Measurements from ENCODE around the gene CD1C. TPM values are rescaled to one million over a fixed set of nuclear protein-coding genes. Genes with fewer than 3 reads are reported as not detected.

Gene CD1C
- total and polyA plus RNA-seq, 10 of the 15 experiments (the other 5 are each of a cell fraction or from before 2014, with no cell fraction given) = 0.82 to 19.0 (median 9.2) TPM

GRCh38 chr1:158272681-158273080 lies 17.0 kb upstream of the CD1C start:
- Histone ChIP-seq H4K20me1 (ENCODE audit: control insufficient read depth, insufficient read depth) (no peaks in the 10 kb centered on the region), H3K36me3 (ENCODE audit: control insufficient read depth in 2 of 2, insufficient read depth in 2 of 2, low read length in 1 of 2) (no peaks in the 10 kb centered on the region), H3K27ac (ENCODE audit: control insufficient read depth, insufficient read depth) (no peak overlapping the region), H3K9me3 (replicated peaks; ENCODE audit: control insufficient read depth, insufficient read depth, low read length) (no peaks in the 10 kb centered on the region), H2AFZ (ENCODE audit: control insufficient read depth, low read depth, low read length) (no peak overlapping the region), H3K4me3 (no peak overlapping the region), H3K4me1 (ENCODE audit: control insufficient read depth, insufficient read depth, low read length) (no peaks in the 10 kb centered on the region; the same call in 1 of the 2 replicates), H3K9ac (ENCODE audit: control insufficient read depth, insufficient read depth, low read length) (no peak overlapping the region), H3K4me2 (ENCODE audit: control insufficient read depth, insufficient read depth) (no peak overlapping the region), H3K79me2 (ENCODE audit: control insufficient read depth, insufficient read depth, low read length) (no peaks in the 10 kb centered on the region), H3K27me3 (replicated peaks in 1 of 2; ENCODE audit: control insufficient read depth in 2 of 2, insufficient read depth in 2 of 2, low read length in 1 of 2) (no peaks in the 10 kb centered on the region)
- in situ Hi-C loops (cut with MboI) (no loop called here), intact Hi-C loops (cut with micrococcal nuclease; ENCODE audit: unreplicated experiment) (no loop called here)
- RAD21 ChIA-PET (ENCODE audit: unreplicated experiment) = interaction anchor here (1.0 to 3.4 kb wide), 2 partner anchors 13 to 18 kb away, joined by 6 to 29 read pairs; no protein-coding TSS in a partner anchor
- FAIRE-seq (no peak), DNase-seq (ENCODE audit: low read depth, low spot score) (no peak), ATAC-seq (no peak)
- CTCF ChIA-PET = interaction anchor here (0.9 to 1.5 kb wide), 4 partner anchors 11 to 69 kb away, joined by 3 to 6 read pairs (median 3); partner anchors contain the start of gene CD1C
- SMC1A ChIA-PET (ENCODE audit: uncharacterized antibody, unreplicated experiment) = interaction anchor here (0.7 to 4.0 kb wide), 11 partner anchors 9 to 558 kb away, joined by 3 to 31 read pairs (median 3); partner anchors contain the start of gene MNDA
- POLR2A ChIA-PET = no interaction called here
- TF ChIP-seq MEF2A (IDR thresholded peaks at IDR 0.05; ENCODE audit: insufficient read depth, low read depth, low read length) (no peak), FOXM1 (IDR thresholded peaks at IDR 0.05; ENCODE audit: low read depth, low read length) (no peak), BHLHE40 (IDR thresholded peaks at IDR 0.05; ENCODE audit: borderline replicate concordance in 1 of 2, low read depth in 2 of 2, low read length in 1 of 2) (no peak), RBBP5 (conservative IDR thresholded peaks at IDR 0.05) (no peak), POLR2A (IDR thresholded peaks at IDR 0.05; ENCODE audit: low read depth, low read length) (no peak), SPI1 (IDR thresholded peaks at IDR 0.05; ENCODE audit: borderline replicate concordance, insufficient read depth, low read depth, low read length) (no peak), MTA2 (IDR thresholded peaks at IDR 0.05; ENCODE audit: low read depth) (no peak), NFYA (IDR thresholded peaks at IDR 0.05; ENCODE audit: borderline replicate concordance, low read depth, low read length) (no peak), RAD51 (IDR thresholded peaks at IDR 0.05) (no peak), IRF4 (IDR thresholded peaks at IDR 0.05; ENCODE audit: low read depth, low read length) (no peak), RELA (IDR thresholded peaks at IDR 0.05; ENCODE audit: borderline replicate concordance, partially characterized antibody) (no peak), PAX8 (IDR thresholded peaks at IDR 0.05) (no peak), TCF3 (IDR thresholded peaks at IDR 0.05; ENCODE audit: borderline replicate concordance, insufficient read depth, low read depth, low read length) (no peak), PML (IDR thresholded peaks at IDR 0.05; ENCODE audit: low read length) (no peak), USF1 (IDR thresholded peaks at IDR 0.05; ENCODE audit: borderline replicate concordance, extremely low read length, insufficient read depth, low read depth, low read length) (no peak)
- TF ChIP-seq, protein P1, sequence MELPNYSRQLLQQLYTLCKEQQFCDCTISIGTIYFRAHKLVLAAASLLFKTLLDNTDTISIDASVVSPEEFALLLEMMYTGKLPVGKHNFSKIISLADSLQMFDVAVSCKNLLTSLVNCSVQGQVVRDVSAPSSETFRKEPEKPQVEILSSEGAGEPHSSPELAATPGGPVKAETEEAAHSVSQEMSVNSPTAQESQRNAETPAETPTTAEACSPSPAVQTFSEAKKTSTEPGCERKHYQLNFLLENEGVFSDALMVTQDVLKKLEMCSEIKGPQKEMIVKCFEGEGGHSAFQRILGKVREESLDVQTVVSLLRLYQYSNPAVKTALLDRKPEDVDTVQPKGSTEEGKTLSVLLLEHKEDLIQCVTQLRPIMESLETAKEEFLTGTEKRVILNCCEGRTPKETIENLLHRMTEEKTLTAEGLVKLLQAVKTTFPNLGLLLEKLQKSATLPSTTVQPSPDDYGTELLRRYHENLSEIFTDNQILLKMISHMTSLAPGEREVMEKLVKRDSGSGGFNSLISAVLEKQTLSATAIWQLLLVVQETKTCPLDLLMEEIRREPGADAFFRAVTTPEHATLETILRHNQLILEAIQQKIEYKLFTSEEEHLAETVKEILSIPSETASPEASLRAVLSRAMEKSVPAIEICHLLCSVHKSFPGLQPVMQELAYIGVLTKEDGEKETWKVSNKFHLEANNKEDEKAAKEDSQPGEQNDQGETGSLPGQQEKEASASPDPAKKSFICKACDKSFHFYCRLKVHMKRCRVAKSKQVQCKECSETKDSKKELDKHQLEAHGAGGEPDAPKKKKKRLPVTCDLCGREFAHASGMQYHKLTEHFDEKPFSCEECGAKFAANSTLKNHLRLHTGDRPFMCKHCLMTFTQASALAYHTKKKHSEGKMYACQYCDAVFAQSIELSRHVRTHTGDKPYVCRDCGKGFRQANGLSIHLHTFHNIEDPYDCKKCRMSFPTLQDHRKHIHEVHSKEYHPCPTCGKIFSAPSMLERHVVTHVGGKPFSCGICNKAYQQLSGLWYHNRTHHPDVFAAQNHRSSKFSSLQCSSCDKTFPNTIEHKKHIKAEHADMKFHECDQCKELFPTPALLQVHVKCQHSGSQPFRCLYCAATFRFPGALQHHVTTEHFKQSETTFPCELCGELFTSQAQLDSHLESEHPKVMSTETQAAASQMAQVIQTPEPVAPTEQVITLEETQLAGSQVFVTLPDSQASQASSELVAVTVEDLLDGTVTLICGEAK (IDR thresholded peaks at IDR 0.05; ENCODE audit: borderline replicate concordance) = no peak
- no TSS peak for BruUV-seq (replicated peaks)

Measured in GM12878 (cell line).